ENCODE measurements around the gene ZNF25. TPM values are rescaled to one million over a fixed set of nuclear protein-coding genes. Genes with fewer than 3 reads are reported as not detected.

Gene ZNF25
- total RNA-seq, 3 donors from 2014 or later (not counting 1 experiment from before 2014, with no cell fraction given) = 7.8 to 11.1 (median 8.8) TPM

DNA sequence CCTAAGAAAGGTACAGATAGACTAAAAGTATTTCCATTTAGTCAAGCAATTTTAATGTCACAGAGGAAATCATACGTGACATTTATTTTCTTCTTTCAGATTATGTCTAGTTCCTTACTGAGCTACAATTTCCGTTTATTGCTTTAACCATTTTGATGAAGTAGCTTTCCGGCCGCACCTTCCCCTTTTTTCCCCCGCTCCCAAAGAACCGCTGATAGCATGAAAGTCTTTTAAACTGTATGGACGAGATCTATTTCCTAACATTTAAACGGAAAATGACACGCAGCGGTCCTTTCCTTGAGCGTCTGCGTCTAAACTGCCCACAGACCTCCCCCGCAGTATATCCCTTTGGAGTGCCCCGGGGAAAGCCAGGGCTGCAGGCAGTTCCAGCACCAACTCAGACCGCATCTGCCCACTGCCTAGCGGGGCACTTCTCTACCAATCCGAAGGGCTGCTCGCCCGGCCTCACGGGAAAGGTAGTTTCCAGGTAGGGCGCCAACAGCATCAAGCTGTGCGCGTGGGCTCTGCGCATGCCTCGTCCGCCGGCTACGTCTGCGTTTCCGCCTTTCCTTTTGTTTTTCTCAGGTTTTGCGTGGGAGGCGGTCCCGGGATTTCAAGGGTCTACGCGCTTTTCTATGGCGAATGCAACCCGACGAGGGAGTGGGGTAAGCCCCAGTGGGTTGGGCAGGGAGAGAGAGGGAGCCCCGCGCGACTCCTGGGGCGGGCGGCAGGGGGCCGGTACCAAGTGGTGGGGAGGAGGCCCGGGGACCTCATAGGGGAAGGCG is 33.9 kb upstream of the ZNF25 start, which contains the start of gene ZNF33A:
ZNF33A (plus strand) TSS at position 557 of the 785 bp plus-strand sequence. CDS start 1,667 bp downstream, outside the sequence.
- Mint-ChIP-seq H3K27me3 (ENCODE audit: low read depth in 2 of 2) (no peaks in the 10 kb centered on the region), H3K27ac (peak within 1 kb of the TSS; percentile 99 to 100), H3K4me3 (peak within 1 kb of the TSS; percentile 98), H3K36me3 (peaks cover 11% of the 10 kb centered on the region), H3K4me1 (peaks cover 32% of the 10 kb centered on the region in 2 donors), H3K9me3 (no peaks in the 10 kb centered on the region)
- no peak for TF ChIP-seq CTCF (IDR thresholded peaks at IDR 0.05)
- no peaks in the 10 kb centered on the region for H3K9me3 ChIP-seq (ENCODE audit: control insufficient read depth, insufficient read depth, low read length)
- H3K27me3 ChIP-seq (ENCODE audit: control insufficient read depth, insufficient read depth, low read length) = no peaks in the 10 kb centered on the region
- peak within 1 kb of the TSS; percentile 72 for H3K4me3 ChIP-seq (ENCODE audit: low read length)
- peak within 1 kb of the TSS; percentile 96 for H3K27ac ChIP-seq (ENCODE audit: low read length)
- H3K36me3 ChIP-seq (ENCODE audit: control insufficient read depth, insufficient read depth, low read length) = peaks cover 14% of the 10 kb centered on the region
- peaks cover 8% of the 10 kb centered on the region for H3K4me1 ChIP-seq (ENCODE audit: control insufficient read depth, insufficient read depth, low read length)
- intact Hi-C loops (cut with micrococcal nuclease) = loop anchor here (1.0 to 2.0 kb wide), 5 partner anchors 28 to 392 kb away; partner anchors contain the start of genes ZNF248, ZNF25 and ZNF37A
- DNase-seq (peak; percentile 85 to 98), ATAC-seq (peak; percentile 82 to 90 (median 84))
- WGBS (ENCODE audit: insufficient coverage) = under 1% methylated on average over 46 of the region's 46 CpGs

DNA sequence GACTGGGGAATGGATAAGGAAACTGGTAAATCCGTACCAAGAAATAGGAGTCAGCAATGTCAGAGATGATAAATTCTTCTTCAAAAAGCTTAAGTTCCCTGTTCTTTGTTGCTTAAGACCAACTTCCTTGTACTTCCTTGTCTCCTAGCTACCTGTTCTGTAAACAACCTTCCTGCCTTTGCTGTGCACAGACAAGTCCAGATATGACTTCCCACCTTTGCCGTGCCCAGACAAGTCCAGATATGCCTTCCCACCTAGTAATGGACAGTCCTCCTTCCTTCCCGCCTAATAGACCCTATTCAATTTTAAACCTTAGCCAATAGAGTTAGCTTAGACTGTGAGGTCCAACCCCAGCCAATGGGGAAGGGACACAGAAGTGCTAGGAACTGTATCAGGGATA is 31.5 kb upstream of the ZNF25 start:
- TF ChIP-seq CTCF (IDR thresholded peaks at IDR 0.05) = no peak
- DNase-seq = no peak
- H3K4me3 Mint-ChIP-seq = peak overlapping the region; percentile 3
- no peaks in the 10 kb centered on the region for H3K36me3 Mint-ChIP-seq
- H3K4me1 Mint-ChIP-seq = peaks cover 21% of the 10 kb centered on the region in 2 donors
- H3K27ac Mint-ChIP-seq = peak overlapping the region in 1 of 2 donors; percentile 7
- 72% methylated on average over 3 of the region's 3 CpGs for WGBS (ENCODE audit: insufficient coverage)
- no peaks in the 10 kb centered on the region for H3K27me3 ChIP-seq (ENCODE audit: control insufficient read depth, insufficient read depth, low read length)
- ATAC-seq = no peak
- peaks cover 8% of the 10 kb centered on the region for H3K4me1 ChIP-seq (ENCODE audit: control insufficient read depth, insufficient read depth, low read length)
- H3K9me3 ChIP-seq (ENCODE audit: control insufficient read depth, insufficient read depth, low read length) = no peaks in the 10 kb centered on the region
- H3K4me3 ChIP-seq (ENCODE audit: low read length) = no peak overlapping the region
- no peak overlapping the region for H3K27ac ChIP-seq (ENCODE audit: low read length)
- intact Hi-C loops (cut with micrococcal nuclease) = no loop called here
- H3K9me3 Mint-ChIP-seq = no peaks in the 10 kb centered on the region
- peaks cover 3% of the 10 kb centered on the region for H3K36me3 ChIP-seq (ENCODE audit: control insufficient read depth, insufficient read depth, low read length)
- H3K27me3 Mint-ChIP-seq (ENCODE audit: low read depth in 2 of 2) = no peaks in the 10 kb centered on the region

DNA sequence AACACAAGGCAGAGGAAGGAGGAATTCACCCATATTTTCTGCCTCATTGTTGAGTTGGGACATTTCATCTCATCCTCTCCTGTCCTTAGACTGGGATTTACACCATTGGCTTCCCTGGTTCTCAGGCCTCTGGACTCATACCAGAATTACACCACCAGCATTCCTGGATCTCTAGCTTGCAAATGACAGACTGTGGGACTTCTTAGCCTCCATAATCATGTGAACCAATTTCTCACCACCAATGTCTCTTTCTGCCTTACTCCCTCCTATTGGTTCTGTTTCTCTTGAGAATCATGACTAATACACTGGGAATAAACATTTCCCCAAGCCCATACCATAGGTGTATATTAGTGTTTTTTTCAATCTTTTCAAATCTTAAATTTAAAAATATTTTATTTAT is 31.1 kb upstream of the ZNF25 start:
- H3K9me3 ChIP-seq (ENCODE audit: control insufficient read depth, insufficient read depth, low read length) = no peaks in the 10 kb centered on the region
- Mint-ChIP-seq H3K27me3 (ENCODE audit: low read depth in 2 of 2) (no peaks in the 10 kb centered on the region), H3K4me1 (peaks cover 18% of the 10 kb centered on the region in 2 donors), H3K9me3 (no peaks in the 10 kb centered on the region), H3K27ac (no peak overlapping the region), H3K4me3 (no peak overlapping the region), H3K36me3 (no peaks in the 10 kb centered on the region)
- H3K4me1 ChIP-seq (ENCODE audit: control insufficient read depth, insufficient read depth, low read length) = peaks cover 8% of the 10 kb centered on the region
- ATAC-seq (no peak), DNase-seq (no peak)
- intact Hi-C loops (cut with micrococcal nuclease) = no loop called here
- no peak for TF ChIP-seq CTCF (IDR thresholded peaks at IDR 0.05)
- H3K27me3 ChIP-seq (ENCODE audit: control insufficient read depth, insufficient read depth, low read length) = no peaks in the 10 kb centered on the region
- H3K27ac ChIP-seq (ENCODE audit: low read length) = no peak overlapping the region
- peaks cover under 1% of the 10 kb centered on the region for H3K36me3 ChIP-seq (ENCODE audit: control insufficient read depth, insufficient read depth, low read length)
- no peak overlapping the region for H3K4me3 ChIP-seq (ENCODE audit: low read length)

Data from natural killer cell (primary cell).